ENCODE measurements around the gene SEL1L3.

The SEL1L3 gene

DNA sequence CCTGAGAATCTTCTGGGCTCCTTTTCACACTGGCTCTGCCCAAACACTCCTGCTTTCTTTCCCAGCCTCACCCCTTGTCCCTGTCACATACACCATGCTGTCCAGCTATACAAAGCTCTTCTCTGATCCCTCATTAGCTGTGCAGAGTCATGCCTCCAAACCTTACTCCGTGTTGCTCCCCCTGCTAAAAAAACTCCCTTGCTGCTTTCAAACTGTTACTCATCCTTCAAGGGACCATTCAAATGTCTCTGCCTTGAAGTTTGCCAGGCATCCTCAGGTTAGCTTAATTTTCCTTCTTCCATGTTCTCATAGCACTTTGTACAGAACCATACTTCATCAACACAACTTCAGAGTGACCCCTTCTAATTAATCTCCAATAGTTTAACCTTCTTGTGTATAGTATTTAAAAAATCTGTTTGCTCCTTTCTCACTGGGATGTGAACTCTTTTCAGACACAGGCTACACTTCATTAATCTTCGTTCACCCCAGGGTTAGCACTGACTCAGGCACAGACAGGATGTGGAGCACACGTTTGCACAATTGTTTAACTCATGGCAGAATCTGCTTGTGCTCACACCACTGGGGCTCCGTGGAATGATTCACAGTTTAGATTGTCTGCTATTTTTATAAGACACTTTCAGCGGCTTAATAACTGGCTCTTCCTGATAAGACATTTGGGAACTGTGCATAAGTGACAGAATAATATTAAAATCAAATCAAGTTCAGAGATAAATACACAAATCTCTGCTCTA is 21.4 kb upstream of the SEL1L3 start (continued):
- no peak for TF ChIP-seq REST (tag by site-specific recombination; IDR thresholded peaks at IDR 0.05)
- no peak for TF ChIP-seq ZNF202 (tag by site-specific recombination; IDR thresholded peaks at IDR 0.05; ENCODE audit: borderline replicate concordance)

DNA sequence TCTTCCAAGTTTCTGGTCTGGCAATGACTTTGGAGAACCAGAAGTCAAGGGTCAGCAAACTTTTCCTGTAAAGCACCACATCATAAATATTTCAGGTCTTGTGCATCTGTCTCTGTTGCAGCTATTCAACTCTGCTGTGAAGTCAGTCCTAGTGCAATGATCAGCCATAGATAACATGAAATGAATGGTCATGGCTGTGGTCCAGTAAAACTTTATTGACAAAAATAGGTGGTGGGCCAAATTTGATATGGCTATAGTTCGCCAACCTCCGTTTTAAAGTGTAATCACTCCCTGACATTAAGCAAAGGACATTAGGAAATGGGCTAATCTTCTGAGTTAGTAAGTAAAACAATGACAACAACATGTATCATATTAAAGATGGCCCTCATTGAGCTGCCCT is 20.8 kb upstream of the SEL1L3 start:
- ChIA-PET POLR2A (no interaction called here), CTCF (no interaction called here)
- no peak overlapping the region for H3K4me3 ChIP-seq (ENCODE audit: low read depth, low read length)
- H3K36me3 ChIP-seq (ENCODE audit: control insufficient read depth in 2 of 2, insufficient read depth in 1 of 2, low read length in 2 of 2): no peaks in the 10 kb centered on the region
- no peaks in the 10 kb centered on the region for H3K4me1 ChIP-seq (ENCODE audit: control insufficient read depth, insufficient read depth, low read length)
- H3K9me3 ChIP-seq (ENCODE audit: control insufficient read depth, insufficient read depth, low read depth, low read length): no peaks in the 10 kb centered on the region
- H3K27ac ChIP-seq (ENCODE audit: extremely low read depth, low read depth, low read length): no peak overlapping the region
- no peak for TF ChIP-seq SP3 (tag by site-specific recombination; IDR thresholded peaks at IDR 0.05)
- TF ChIP-seq GLI4 (tag by site-specific recombination; IDR thresholded peaks at IDR 0.05): no peak
- no peak for TF ChIP-seq ZNF645 (tag by site-specific recombination; IDR thresholded peaks at IDR 0.05)
- no peak for TF ChIP-seq ZSCAN30 (tag by site-specific recombination; IDR thresholded peaks at IDR 0.05)

DNA sequence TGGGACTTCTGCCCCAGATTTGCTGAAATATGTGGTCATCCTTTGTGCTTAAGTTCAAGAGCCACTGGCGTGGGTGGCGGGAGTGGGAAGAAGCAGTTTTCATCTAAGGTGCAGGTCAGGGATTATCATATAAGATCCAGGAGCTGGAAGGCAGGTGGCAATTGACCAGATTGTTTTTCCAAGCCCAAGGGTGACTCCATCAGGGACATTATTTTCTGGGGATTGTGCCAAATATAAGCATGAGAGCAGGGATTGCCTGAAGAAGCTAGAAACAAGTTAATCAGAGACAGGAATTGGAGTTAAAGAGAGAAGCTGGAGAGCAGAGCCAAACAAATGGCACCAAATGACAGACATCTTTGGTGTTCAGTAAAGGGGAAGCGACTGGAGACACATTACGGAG is 19.4 kb upstream of the SEL1L3 start:
- no peak overlapping the region for H3K27ac ChIP-seq (ENCODE audit: extremely low read depth, low read depth, low read length)
- H3K4me1 ChIP-seq (ENCODE audit: control insufficient read depth, insufficient read depth, low read length): no peaks in the 10 kb centered on the region
- CTCF ChIA-PET: no interaction called here

DNA sequence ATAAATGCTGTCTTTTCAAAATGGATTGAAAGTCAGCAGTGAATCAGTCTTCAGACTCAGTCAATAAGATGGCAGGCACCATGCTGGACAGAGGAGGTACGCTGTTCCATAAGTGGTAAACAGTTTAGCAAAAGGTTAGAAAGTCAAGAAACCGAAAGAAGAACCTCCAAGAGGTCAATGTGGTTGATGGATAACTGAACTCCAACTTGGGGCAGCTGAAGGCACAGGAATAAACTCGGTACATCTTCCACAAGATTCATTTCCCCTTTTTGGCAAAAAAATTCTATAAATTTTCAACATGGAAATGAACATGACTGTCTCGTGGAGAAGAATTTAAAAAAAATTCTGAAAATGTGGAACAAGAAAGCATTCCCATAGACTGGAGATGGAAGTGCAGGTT is 18.4 kb upstream of the SEL1L3 start:
- no peak overlapping the region for H3K27ac ChIP-seq (ENCODE audit: extremely low read depth, low read depth, low read length)
- POLR2A ChIA-PET: no interaction called here

More for the DNA sequence above, 19.4 kb upstream of the SEL1L3 start:
- H3K36me3 ChIP-seq (ENCODE audit: control insufficient read depth in 2 of 2, insufficient read depth in 1 of 2, low read length in 2 of 2): no peaks in the 10 kb centered on the region
- TF ChIP-seq ZNF626 (tag by site-specific recombination; IDR thresholded peaks at IDR 0.05) (no peak), ZFHX2 (tag by site-specific recombination; conservative IDR thresholded peaks at IDR 0.05) (peak; percentile 47), KLF7 (tag by site-specific recombination; IDR thresholded peaks at IDR 0.05; ENCODE audit: borderline replicate concordance) (no peak), OVOL3 (tag by site-specific recombination; IDR thresholded peaks at IDR 0.05) (no peak), EGR2 (tag by site-specific recombination; IDR thresholded peaks at IDR 0.05; ENCODE audit: low read depth) (peak; percentile 27; the same call in 1 of the 2 replicates), ZNF202 (tag by site-specific recombination; IDR thresholded peaks at IDR 0.05; ENCODE audit: borderline replicate concordance) (no peak), ZNF623 (tag by site-specific recombination; IDR thresholded peaks at IDR 0.05) (no peak), ZNF645 (tag by site-specific recombination; IDR thresholded peaks at IDR 0.05) (no peak)
- POLR2A ChIA-PET: no interaction called here
- H3K4me3 ChIP-seq (ENCODE audit: low read depth, low read length): no peak overlapping the region
- no peaks in the 10 kb centered on the region for H3K9me3 ChIP-seq (ENCODE audit: control insufficient read depth, insufficient read depth, low read depth, low read length)

More for the DNA sequence above, 18.4 kb upstream of the SEL1L3 start:
- Histone ChIP-seq H3K9me3 (ENCODE audit: control insufficient read depth, insufficient read depth, low read depth, low read length) (no peaks in the 10 kb centered on the region), H3K4me1 (ENCODE audit: control insufficient read depth, insufficient read depth, low read length) (no peaks in the 10 kb centered on the region), H3K36me3 (ENCODE audit: control insufficient read depth in 2 of 2, insufficient read depth in 1 of 2, low read length in 2 of 2) (no peaks in the 10 kb centered on the region), H3K4me3 (ENCODE audit: low read depth, low read length) (no peak overlapping the region)
- CTCF ChIA-PET: no interaction called here
- TF ChIP-seq ZNF654 (tag by site-specific recombination; IDR thresholded peaks at IDR 0.05; ENCODE audit: low read depth): no peak
- TF ChIP-seq ZNF501 (tag by site-specific recombination; IDR thresholded peaks at IDR 0.05): no peak
- no peak for TF ChIP-seq ZNF510 (tag by site-specific recombination; IDR thresholded peaks at IDR 0.05; ENCODE audit: insufficient replicate concordance)
- no peak for TF ChIP-seq GLI2 (tag by site-specific recombination; IDR thresholded peaks at IDR 0.05; ENCODE audit: borderline replicate concordance, low read depth)
- TF ChIP-seq ZNF157 (tag by site-specific recombination; IDR thresholded peaks at IDR 0.05): no peak
- TF ChIP-seq ZNF645 (tag by site-specific recombination; IDR thresholded peaks at IDR 0.05): no peak
- no peak for TF ChIP-seq EGR2 (tag by site-specific recombination; IDR thresholded peaks at IDR 0.05; ENCODE audit: low read depth)
- TF ChIP-seq ZNF214 (tag by site-specific recombination; IDR thresholded peaks at IDR 0.05; ENCODE audit: borderline replicate concordance): no peak
- no peak for TF ChIP-seq ZNF596 (tag by site-specific recombination; IDR thresholded peaks at IDR 0.05)
